Measurements from ENCODE around the gene C3orf20. TPM values are rescaled to one million over a fixed set of nuclear protein-coding genes. Genes with fewer than 3 reads are reported as not detected.

The C3orf20 gene
- total and polyA plus RNA-seq, 2 experiments from 2014 or later = not detected

- H2AFZ ChIP-seq = no peak overlapping the region
- no peaks in the 10 kb centered on the region for H3K79me2 ChIP-seq (ENCODE audit: insufficient read depth)
- WGBS, 2 experiments (ENCODE audit: low coverage in 1 of 2, low lambda C conversion rate in 2 of 2, missing lambda C conversion rate in 2 of 2) = 79 to 91% methylated on average over 4 of the region's 4 CpGs
- TF ChIP-seq EZH2 (IDR thresholded peaks at IDR 0.05; ENCODE audit: insufficient read depth, poor library complexity, severe bottlenecking) (no peak), EZH2phosphoT487 (IDR thresholded peaks at IDR 0.05; ENCODE audit: insufficient read depth, low read depth) (no peak)
- in situ Hi-C loops (cut with MboI) = no loop called here
- no peak overlapping the region for H3K4me2 ChIP-seq (ENCODE audit: unreplicated experiment)
- H4K20me1 ChIP-seq (ENCODE audit: insufficient read depth) = no peaks in the 10 kb centered on the region
- no peaks in the 10 kb centered on the region for H3K9me2 ChIP-seq (ENCODE audit: insufficient read depth)
- H3K4me3 ChIP-seq = no peak overlapping the region
- H3K27me3 ChIP-seq (replicated peaks; ENCODE audit: insufficient read depth) = peaks cover 10% of the 10 kb centered on the region
- no peaks in the 10 kb centered on the region for H3F3A ChIP-seq (ENCODE audit: insufficient read depth)
- DNase-seq = no peak
- H3K9me3 ChIP-seq (ENCODE audit: low read depth) = no peaks in the 10 kb centered on the region
- no peaks in the 10 kb centered on the region for H3K36me3 ChIP-seq (ENCODE audit: low read depth)
- no peak overlapping the region for H3K27ac ChIP-seq
- H3K9ac ChIP-seq = no peak overlapping the region
- H3K4me1 ChIP-seq (ENCODE audit: insufficient read depth) = no peaks in the 10 kb centered on the region
These were observed 9.5 kb downstream of the C3orf20 start for GRCh38 chr3:14684447-14684846.

GRCh38 chr3:14685179-14685578 lies 10.2 kb downstream of the C3orf20 start:
- in situ Hi-C loops (cut with MboI) = no loop called here
- no peak overlapping the region for H3K4me3 ChIP-seq
- H3K4me2 ChIP-seq (ENCODE audit: unreplicated experiment) = no peak overlapping the region
- no peak for DNase-seq
- no peaks in the 10 kb centered on the region for H3K9me2 ChIP-seq (ENCODE audit: insufficient read depth)
- no peak overlapping the region for H3K9ac ChIP-seq
- H3K36me3 ChIP-seq (ENCODE audit: low read depth) = no peaks in the 10 kb centered on the region
- no peaks in the 10 kb centered on the region for H3K79me2 ChIP-seq (ENCODE audit: insufficient read depth)
- 54 to 59% methylated on average over 4 of the region's 4 CpGs for WGBS, 2 experiments (ENCODE audit: low coverage in 1 of 2, low lambda C conversion rate in 2 of 2, missing lambda C conversion rate in 2 of 2)
- peaks cover 10% of the 10 kb centered on the region for H3K27me3 ChIP-seq (replicated peaks; ENCODE audit: insufficient read depth)
- H2AFZ ChIP-seq = no peak overlapping the region
- no peak for TF ChIP-seq EZH2phosphoT487 (IDR thresholded peaks at IDR 0.05; ENCODE audit: insufficient read depth, low read depth)
- TF ChIP-seq EZH2 (IDR thresholded peaks at IDR 0.05; ENCODE audit: insufficient read depth, poor library complexity, severe bottlenecking) = no peak
- H3K4me1 ChIP-seq (ENCODE audit: insufficient read depth) = no peaks in the 10 kb centered on the region
- no peaks in the 10 kb centered on the region for H4K20me1 ChIP-seq (ENCODE audit: insufficient read depth)
- no peak overlapping the region for H3K27ac ChIP-seq
- no peaks in the 10 kb centered on the region for H3K9me3 ChIP-seq (ENCODE audit: low read depth)
- H3F3A ChIP-seq (ENCODE audit: insufficient read depth) = no peaks in the 10 kb centered on the region

DNA sequence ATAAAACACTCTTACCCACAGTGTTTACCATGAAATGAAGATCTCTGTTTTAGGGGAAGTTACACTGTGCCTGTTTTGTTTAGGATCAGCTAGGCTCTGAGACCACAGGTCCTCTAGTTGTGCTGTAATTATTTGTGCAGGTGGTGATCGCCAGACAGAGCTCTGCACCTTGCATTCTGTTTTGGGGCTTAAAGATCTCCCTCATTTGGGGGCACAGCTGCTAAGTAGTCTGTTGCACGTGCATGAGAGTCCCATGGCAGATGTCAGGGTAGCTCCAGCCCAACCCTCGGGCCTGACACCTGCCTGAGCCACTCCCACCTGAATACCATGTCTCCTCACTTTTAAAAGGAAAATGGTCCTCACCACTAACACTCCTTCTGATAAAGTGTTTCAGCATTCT lies 12.4 kb downstream of the C3orf20 start:
- Histone ChIP-seq H4K20me1 (ENCODE audit: insufficient read depth) (no peaks in the 10 kb centered on the region), H3K9ac (no peak overlapping the region), H2AFZ (no peak overlapping the region), H3K9me3 (ENCODE audit: low read depth) (no peaks in the 10 kb centered on the region), H3F3A (ENCODE audit: insufficient read depth) (no peaks in the 10 kb centered on the region), H3K4me2 (ENCODE audit: unreplicated experiment) (no peak overlapping the region), H3K9me2 (ENCODE audit: insufficient read depth) (no peaks in the 10 kb centered on the region), H3K36me3 (ENCODE audit: low read depth) (no peaks in the 10 kb centered on the region), H3K4me1 (ENCODE audit: insufficient read depth) (no peaks in the 10 kb centered on the region), H3K27me3 (replicated peaks; ENCODE audit: insufficient read depth) (peaks cover 10% of the 10 kb centered on the region), H3K27ac (no peak overlapping the region), H3K79me2 (ENCODE audit: insufficient read depth) (no peaks in the 10 kb centered on the region), H3K4me3 (no peak overlapping the region)
- no peak for DNase-seq
- WGBS, 2 experiments (ENCODE audit: low coverage in 1 of 2, low lambda C conversion rate in 2 of 2, missing lambda C conversion rate in 2 of 2) = 64% methylated on average over 3 of the region's 3 CpGs
- in situ Hi-C loops (cut with MboI) = no loop called here
- TF ChIP-seq EZH2phosphoT487 (IDR thresholded peaks at IDR 0.05; ENCODE audit: insufficient read depth, low read depth) (no peak), EZH2 (IDR thresholded peaks at IDR 0.05; ENCODE audit: insufficient read depth, poor library complexity, severe bottlenecking) (no peak)

DNA sequence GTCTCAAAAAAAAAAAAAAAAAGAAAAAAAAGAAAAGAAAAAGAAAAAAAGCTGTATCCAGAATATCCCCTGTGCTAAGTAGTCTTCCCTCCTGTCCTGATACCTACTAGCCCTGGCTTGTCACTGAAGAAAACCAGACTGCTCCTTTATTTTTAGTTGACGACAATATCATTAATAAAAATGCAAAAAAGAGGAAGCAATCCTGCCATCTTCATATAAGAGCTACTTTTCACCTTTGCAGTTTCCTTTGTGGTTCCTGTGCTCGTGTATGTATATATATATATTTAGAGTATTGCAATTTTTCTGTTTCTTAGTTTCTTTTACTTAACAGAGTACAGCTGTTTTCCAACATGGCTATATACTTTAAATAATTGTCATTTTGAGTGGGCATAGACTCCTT lies 13.6 kb downstream of the C3orf20 start:
- no peaks in the 10 kb centered on the region for H3K9me2 ChIP-seq (ENCODE audit: insufficient read depth)
- no peaks in the 10 kb centered on the region for H3F3A ChIP-seq (ENCODE audit: insufficient read depth)
- H3K4me1 ChIP-seq (ENCODE audit: insufficient read depth) = no peaks in the 10 kb centered on the region
- no peak overlapping the region for H3K27ac ChIP-seq
- no peaks in the 10 kb centered on the region for H3K36me3 ChIP-seq (ENCODE audit: low read depth)
- H3K9me3 ChIP-seq (ENCODE audit: low read depth) = no peaks in the 10 kb centered on the region
- H3K4me2 ChIP-seq (ENCODE audit: unreplicated experiment) = no peak overlapping the region
- no peaks in the 10 kb centered on the region for H3K79me2 ChIP-seq (ENCODE audit: insufficient read depth)
- no peak overlapping the region for H3K9ac ChIP-seq
- no peak overlapping the region for H3K4me3 ChIP-seq
- WGBS, 2 experiments (ENCODE audit: low coverage in 1 of 2, low lambda C conversion rate in 2 of 2, missing lambda C conversion rate in 2 of 2) = 33 to 56% methylated on average over 2 of the region's 2 CpGs
- H3K27me3 ChIP-seq (replicated peaks; ENCODE audit: insufficient read depth) = peaks cover 10% of the 10 kb centered on the region
- in situ Hi-C loops (cut with MboI) = no loop called here
- no peak overlapping the region for H2AFZ ChIP-seq
- no peak for TF ChIP-seq EZH2 (IDR thresholded peaks at IDR 0.05; ENCODE audit: insufficient read depth, poor library complexity, severe bottlenecking)
- no peak for TF ChIP-seq EZH2phosphoT487 (IDR thresholded peaks at IDR 0.05; ENCODE audit: insufficient read depth, low read depth)
- no peak for DNase-seq
- no peaks in the 10 kb centered on the region for H4K20me1 ChIP-seq (ENCODE audit: insufficient read depth)

Data from GM23248 (cell line).